Measurements from ENCODE around the gene WDR20.
"Not testable (repeated sequence)": the region's sequence is repeated elsewhere in the genome, so short reads cannot be mapped to it uniquely, and the experiment has no call there.

Gene WDR20

GRCh38 chr14:102172021-102172272 is 32.2 kb downstream of the WDR20 start:
- DNase-seq = not testable (repeated sequence)

DNA sequence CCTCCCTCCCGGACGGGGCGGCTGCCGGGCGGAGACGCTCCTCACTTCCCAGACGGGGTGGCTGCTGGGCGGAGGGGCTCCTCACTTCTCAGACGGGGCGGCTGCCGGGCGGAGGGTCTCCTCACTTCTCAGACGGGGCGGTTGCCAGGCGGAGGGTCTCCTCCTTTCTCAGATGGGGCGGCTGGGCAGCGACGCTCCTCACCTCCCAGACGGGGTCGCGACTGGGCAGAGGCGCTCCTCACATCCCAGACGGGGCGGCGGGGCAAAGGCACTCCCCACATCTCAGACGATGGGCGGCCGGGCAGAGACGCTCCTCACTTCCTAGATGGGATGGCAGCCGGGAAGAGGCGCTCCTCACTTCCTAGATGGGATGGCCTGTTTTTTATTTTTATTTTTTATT is 33.0 kb downstream of the WDR20 start:
- DNase-seq = not testable (repeated sequence)

DNA sequence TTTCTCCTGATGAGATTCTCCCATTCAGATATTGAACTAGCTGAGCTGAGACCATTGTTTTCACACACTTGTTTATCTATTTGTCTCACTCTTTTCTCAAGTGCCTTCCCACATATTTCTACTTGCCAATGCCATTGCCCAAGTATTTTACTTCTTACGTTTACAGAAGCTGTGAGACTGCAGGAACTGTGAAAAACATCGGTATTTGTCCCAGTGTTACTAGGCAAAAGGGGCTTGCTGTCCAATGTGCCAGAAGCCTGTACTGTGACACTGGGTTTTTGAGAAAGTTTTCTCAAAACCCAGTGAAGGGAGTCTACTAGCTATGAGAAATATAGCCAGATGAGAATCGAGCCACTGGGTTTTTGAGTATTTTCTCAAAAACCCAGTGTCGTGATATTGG is 37.5 kb downstream of the WDR20 start:
- no peak for DNase-seq

- DNase-seq = no peak
Observed at GRCh38 chr14:102178806-102179205, 39.1 kb downstream of the WDR20 start.

DNA sequence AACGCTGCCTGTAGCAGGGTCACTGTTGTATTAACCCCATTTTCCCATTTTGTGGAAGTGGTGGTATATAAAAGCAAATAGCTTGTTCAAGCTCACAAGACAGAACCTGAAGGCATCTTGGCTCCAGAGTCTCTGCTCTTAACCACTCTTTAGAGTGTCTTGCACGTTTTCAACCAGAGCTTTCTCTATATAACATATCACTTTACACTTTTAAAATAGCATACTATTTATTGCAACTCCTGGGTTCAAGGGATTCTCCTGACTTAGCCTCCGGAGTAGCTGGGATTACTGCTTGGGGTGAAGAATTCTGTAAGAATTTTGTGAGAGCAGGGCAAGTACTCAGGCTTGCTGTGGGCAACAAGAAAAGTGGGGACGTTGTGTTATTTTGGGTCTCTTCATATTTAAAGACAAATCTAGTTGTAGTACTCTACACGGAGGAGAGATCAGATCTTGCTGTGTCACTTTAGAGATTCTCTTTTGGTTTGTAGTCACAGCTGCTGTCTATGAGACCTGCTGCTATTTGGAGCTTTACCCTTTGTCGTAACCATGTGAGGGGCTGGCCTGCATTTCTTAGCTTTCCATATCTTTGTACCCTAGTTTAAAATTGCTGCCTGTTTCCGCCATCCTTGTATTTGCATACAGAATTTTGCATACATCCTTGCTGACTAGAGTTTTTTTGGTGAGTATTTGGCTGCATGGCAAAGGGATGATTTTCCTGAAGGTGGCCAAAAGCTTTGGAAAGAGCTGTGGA is 40.7 kb downstream of the WDR20 start:
- DNase-seq = no peak

DNA sequence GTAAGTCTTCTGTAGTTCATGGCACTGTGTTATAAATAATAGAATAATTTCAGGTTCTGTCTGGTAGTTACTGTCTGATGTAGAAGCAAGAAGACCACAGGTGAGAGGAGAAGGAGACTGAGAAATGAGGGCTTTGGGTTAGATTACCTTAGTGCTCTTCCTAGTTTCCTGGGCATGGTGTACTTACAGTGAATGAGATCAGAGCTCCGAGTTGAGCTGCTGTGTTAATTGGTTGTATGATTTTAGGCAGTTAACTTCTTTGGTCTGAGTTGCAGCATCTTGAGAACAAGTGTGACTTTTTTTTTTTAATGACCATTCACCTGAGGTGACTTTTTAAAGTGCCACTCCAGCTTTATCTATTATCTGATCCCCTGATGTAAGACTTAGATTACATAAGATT is 41.5 kb downstream of the WDR20 start:
- no peak for DNase-seq

DNA sequence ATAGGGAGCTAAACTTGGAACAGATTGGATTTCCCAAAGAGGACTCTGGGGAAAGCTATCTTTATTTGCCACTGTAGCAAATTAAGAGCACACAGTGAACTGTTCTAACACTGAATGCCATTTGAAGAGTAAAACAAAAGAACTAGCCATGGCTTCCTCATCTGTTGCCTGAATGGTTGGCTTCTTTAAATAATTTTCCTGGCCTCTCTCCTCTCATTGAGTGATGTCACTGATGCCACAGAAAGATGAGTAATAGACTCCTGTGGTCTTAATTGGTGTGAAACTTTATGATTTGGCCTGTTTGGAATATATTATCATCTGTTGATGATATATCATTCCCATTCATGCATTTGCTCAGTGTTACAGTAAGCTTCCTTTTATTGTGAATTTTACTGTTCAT is 42.5 kb downstream of the WDR20 start:
- no peak for DNase-seq

GRCh38 chr14:102182936-102183619 is 43.4 kb downstream of the WDR20 start:
- no peak for DNase-seq

GRCh38 chr14:102183886-102184285 is 44.2 kb downstream of the WDR20 start:
- no peak for DNase-seq

- DNase-seq = no peak
Observed at GRCh38 chr14:102184316-102185035, 44.8 kb downstream of the WDR20 start.

- DNase-seq = no peak
Observed at GRCh38 chr14:102185360-102185759, 45.7 kb downstream of the WDR20 start.

GRCh38 chr14:102187044-102187443 is 47.3 kb downstream of the WDR20 start:
- DNase-seq = no peak

DNA sequence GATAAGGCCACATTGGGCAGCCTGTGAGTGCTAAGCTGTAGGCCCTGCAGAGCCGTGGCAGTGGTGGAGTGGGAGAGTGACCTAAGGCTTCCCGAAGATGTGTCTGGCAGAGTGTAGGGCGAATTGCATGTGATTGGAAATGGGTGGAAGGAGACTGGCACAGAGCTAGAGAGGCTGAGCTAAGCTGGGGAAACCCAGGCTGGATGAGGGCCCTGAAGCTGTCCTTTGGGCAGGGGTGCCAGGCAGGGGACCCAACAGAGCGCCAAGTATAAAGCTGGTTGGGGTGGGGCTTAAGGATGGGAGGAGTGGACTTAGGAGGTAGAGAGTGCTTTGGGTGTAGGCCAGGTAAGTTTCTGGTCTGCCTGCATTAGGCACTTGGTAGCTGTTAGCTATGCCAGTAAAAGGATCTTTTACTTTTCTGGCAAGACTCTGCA is 47.9 kb downstream of the WDR20 start:
- no peak for DNase-seq

DNA sequence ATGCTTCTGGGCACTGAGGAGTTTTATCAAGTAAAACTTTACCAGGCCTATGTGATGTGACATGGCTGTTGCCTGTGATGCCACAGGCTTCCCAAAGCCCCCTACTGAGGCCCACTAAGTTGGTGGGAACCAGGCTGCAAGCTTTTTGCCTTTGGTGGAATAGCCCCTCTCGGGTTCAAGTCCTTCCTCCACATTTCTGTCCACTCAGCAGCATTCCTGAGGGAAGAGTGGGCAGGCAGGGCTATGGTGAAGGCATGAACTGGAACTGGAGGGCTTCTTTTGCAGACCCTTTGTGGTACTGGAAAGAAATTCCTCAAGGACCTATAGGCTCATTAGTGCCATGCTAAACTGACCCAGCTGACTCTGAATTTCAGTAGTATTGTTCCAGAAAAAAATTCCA is 48.5 kb downstream of the WDR20 start:
- DNase-seq = no peak

DNA sequence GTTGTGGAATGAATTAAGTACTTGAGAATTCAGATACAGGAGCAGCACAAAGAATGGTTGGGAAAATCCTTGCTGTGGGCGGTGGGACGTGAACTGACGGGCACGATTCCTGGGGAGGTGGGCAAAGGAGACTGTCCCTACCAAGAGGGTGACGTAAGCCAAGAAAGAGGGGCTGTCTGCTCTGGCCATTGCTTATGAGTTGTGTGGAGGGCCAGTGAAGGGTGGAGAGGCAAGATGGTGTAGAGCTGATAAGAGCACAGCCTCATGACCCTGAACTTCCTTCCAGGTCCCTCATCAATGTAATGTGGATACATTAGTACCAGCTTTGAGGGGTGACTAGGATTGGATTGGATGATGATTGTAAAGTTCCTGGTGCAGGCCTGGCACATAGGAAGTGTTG is 50.2 kb downstream of the WDR20 start:
- no peak for DNase-seq

DNA sequence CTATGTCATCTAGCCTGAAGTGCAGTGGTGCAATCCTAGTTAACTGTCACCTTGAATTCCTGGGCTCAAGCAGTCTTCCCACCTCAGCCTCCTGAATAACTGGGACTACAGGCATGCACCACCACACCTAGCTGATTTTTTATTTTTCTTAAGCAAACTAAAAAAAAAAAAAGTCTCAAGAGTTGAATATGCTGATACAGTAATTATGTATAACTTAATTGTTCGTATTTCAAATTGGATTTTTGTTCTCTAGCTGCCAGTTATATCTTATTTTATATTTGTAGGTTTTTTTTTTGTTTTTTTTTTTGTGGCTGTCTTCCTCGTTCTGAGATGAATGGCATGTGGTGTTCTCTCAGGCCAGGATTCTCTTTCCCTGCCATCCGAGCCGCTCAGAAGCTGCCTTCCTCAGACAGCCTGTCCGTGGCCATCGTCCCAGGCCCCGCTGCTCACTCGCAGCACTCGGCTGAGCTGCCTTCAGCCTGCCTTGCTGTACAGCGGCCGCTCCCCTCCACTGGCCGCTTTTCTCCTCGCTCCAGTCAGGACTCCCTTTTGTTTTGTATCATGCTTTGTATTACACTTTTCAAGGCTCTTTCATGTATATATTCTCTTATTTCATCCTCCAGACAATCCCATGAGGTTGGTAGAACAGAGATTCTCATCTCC is 53.3 kb downstream of the WDR20 start:
- DNase-seq = no peak

- no peak for DNase-seq
Observed at GRCh38 chr14:102194856-102195255, 55.2 kb downstream of the WDR20 start.

- no peak for DNase-seq
Observed at GRCh38 chr14:102195446-102195845, 55.7 kb downstream of the WDR20 start.

GRCh38 chr14:102196039-102196901 is 56.6 kb downstream of the WDR20 start:
- no peak for DNase-seq

DNA sequence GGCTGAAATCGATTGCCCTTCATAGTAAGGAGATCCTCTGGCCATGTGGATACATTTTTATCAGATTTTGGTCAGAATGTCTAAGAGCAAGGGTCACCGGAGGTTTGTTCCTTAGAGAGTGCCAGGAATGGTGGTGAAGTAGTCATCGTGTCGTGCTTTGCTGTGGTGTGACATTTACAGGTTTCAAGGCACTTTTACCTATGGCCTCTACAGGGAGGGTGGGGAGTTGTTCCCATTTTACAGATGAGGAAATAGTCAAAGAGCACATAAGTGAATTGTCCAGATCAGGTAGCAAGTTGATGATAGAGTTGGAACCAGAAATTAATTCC is 57.2 kb downstream of the WDR20 start:
- no peak for DNase-seq

DNA sequence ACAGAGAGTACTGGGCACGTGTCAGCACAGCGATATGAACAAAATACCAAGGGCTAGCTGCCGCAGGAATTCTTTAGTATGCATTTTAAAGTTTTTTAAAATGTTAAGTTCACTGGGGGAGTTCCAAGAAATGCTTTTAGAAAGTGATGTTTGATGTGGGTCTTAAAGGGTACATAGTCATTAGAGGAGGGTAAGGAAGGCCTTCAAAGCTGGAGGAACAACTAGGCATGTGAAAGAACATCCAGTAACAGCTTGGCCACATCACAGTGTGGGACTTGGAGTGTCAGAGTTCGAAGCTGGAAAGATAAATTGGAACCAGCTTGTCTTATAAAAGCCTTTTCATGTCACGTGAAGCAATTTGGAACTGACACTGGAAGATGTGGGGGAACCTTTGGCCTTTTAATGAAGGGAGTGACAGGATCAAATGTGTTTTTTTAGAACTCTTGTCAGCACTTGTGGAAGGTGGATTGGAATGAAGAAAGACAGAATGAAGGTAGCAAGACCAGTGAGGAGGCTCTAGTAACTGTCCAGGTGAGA is 57.7 kb downstream of the WDR20 start:
- no peak for DNase-seq

DNA sequence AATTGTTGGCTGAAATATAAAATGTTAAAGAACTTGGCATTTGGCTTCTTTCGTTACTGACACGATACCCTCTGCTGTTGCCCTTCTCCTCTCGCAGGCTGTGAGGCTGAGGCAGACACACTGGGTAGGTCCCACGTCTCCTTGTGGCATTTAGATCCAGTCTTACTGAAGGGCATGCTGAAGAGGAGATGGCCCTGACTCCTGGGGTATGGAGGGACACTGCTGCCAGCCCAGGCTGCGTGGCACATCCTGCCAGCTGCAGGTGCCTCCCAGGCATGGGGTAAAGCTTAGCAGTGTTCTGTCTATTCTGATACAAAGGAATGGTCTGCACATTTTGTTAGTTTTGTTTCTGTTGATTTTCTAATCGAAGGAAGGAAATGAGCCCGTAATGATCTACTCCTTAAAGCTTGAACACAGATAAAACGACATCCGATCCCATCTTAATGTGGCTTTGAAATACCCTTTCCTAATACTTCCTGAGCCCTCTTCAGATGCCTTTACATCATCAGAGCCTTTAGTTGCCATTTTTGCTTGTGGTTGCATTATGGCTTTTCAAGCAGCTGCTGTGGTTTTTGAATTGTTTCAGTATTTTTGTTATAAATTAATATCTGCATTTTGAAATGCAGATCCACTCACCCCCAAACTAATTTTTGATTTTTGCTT is 61.1 kb downstream of the WDR20 start:
- no peak for DNase-seq
